H1 (cell line): Measurements from ENCODE around the gene NCAPD2. TPM values are rescaled to one million over a fixed set of nuclear protein-coding genes. Genes with fewer than 3 reads are reported as not detected.
"Not testable (repeated sequence)": the region's sequence is repeated elsewhere in the genome, so short reads cannot be mapped to it uniquely, and the experiment has no call there.

Source experiments
- CTCF ChIA-PET: fragments of 300-600 bp; sonication (Branson Sonifier 250); formaldehyde crosslinking; loops from one replicate; lab custom pipeline; 2021; ENCODE audit not compliant: partially characterized antibody; lab: Charles Lee
- POLR2A ChIA-PET: fragments of 300-600 bp; sonication (Branson Sonifier 250); formaldehyde crosslinking; loops from one replicate; lab custom pipeline; 2021; ENCODE audit warnings: inconsistent platforms; ENCODE audit not compliant: partially characterized antibody; lab: Charles Lee
- DNase-seq, 2 experiments: peaks; one replicate each; pipeline versions ENCODE4 v3.0.0 to v3.0.0-alpha.2; 2010 to 2022; ENCODE audit warnings: low spot score in 2 of 2, low read depth in 1 of 2, mixed read lengths in 1 of 2
- FAIRE-seq: peaks from 2 replicates; lab custom pipeline; 2011; peaks lifted over from hg19 to GRCh38; lab: Jason Lieb, UNC
- H2AFZ ChIP-seq: 2 replicates; pipeline ENCODE4 v1.8.1; 2012; ENCODE audit warnings: low read length, inconsistent platforms
- H2AK5ac ChIP-seq: 2 replicates; pipeline ENCODE4 v1.6.1; 2013; ENCODE audit warnings: low read depth, low read length
- H2BK120ac ChIP-seq: replicated peaks from 2 replicates; pipeline ENCODE3; 2013; ENCODE audit warnings: low read depth, low read length, inconsistent platforms
- H2BK12ac ChIP-seq: 2 replicates; pipeline ENCODE4 v1.6.1; 2013; ENCODE audit warnings: low read depth, low read length
- H2BK15ac ChIP-seq: 2 replicates; pipeline ENCODE4 v1.6.1; 2013; ENCODE audit warnings: low read length
- H2BK20ac ChIP-seq: 2 replicates; pipeline ENCODE4 v1.6.1; 2013; ENCODE audit warnings: low read length
- H2BK5ac ChIP-seq: 2 replicates; pipeline ENCODE4 v1.6.1; 2013; ENCODE audit warnings: low read depth, low read length
- H3K14ac ChIP-seq: 2 replicates; pipeline ENCODE4 v1.6.1; 2013; ENCODE audit warnings: inconsistent platforms; ENCODE audit not compliant: insufficient read length
- H3K18ac ChIP-seq: 2 replicates; pipeline ENCODE4 v1.6.1; 2013; ENCODE audit warnings: low read length; ENCODE audit errors: extremely low read depth
- H3K23ac ChIP-seq: 2 replicates; pipeline ENCODE4 v1.6.1; 2013; ENCODE audit warnings: inconsistent platforms; ENCODE audit not compliant: insufficient read length
- H3K23me2 ChIP-seq: 2 replicates; pipeline ENCODE4 v1.6.1; 2013; ENCODE audit warnings: low read depth, low read length
- H3K27ac ChIP-seq: 2 replicates; pipeline ENCODE4 v1.6.1; 2011; ENCODE audit warnings: low read depth, low read length, inconsistent platforms
- H3K27me3 ChIP-seq, 4 experiments: replicated peaks in 1 of 4; 1 replicate in 1 of 4; 2 replicates in 3 of 4; pipeline versions ENCODE4 v1.6.1 to v1.8.1; 2011 to 2013; ENCODE audit warnings: low read length in 3 of 4, mild to moderate bottlenecking in 3 of 4, inconsistent platforms in 2 of 4, mixed read lengths in 2 of 4, moderate library complexity in 1 of 4; ENCODE audit not compliant: control insufficient read depth in 3 of 4, insufficient read depth in 3 of 4; ENCODE audit errors: extremely low read depth in 1 of 4
- H3K36me3 ChIP-seq, 4 experiments: 2 replicates each; pipeline versions ENCODE4 v1.6.1 to v1.8.1; 2011 to 2013; ENCODE audit warnings: mild to moderate bottlenecking in 4 of 4, low read length in 3 of 4, moderate library complexity in 2 of 4, control low read depth in 1 of 4, inconsistent platforms in 1 of 4; ENCODE audit not compliant: insufficient read depth in 4 of 4, control insufficient read depth in 2 of 4
- H3K4ac ChIP-seq: replicated peaks from 2 replicates; pipeline ENCODE3; 2013; ENCODE audit warnings: low read length, low read depth, mixed read lengths, inconsistent platforms; ENCODE audit not compliant: insufficient read length
- H3K4me1 ChIP-seq, 4 experiments: replicated peaks in 1 of 4; 1 replicate in 1 of 4; 2 replicates in 3 of 4; pipeline versions ENCODE4 v1.6.1 to v1.8.1; 2011 to 2013; ENCODE audit warnings: low read length in 3 of 4, inconsistent platforms in 2 of 4, mixed read lengths in 1 of 4; ENCODE audit not compliant: insufficient read depth in 4 of 4, control insufficient read depth in 3 of 4
- H3K4me2 ChIP-seq, 2 experiments: 2 replicates each; pipeline versions ENCODE4 v1.6.1 to v1.8.1; 2011 to 2013; ENCODE audit warnings: low read depth in 2 of 2, low read length in 2 of 2, control low read depth in 1 of 2, inconsistent platforms in 1 of 2, mild to moderate bottlenecking in 1 of 2; ENCODE audit not compliant: insufficient read depth in 1 of 2
- H3K4me3 ChIP-seq, 4 experiments: fragments of 200-600, 300-600 bp in 1 of 4; sonication (generic), shearing (Covaris generic), sonication (Bioruptor Twin) in 1 of 4; 2 replicates each; pipeline versions ENCODE4 v1.5.1 to v1.8.1; 2011 to 2016; ENCODE audit warnings: low read length in 4 of 4, low read depth in 3 of 4, control low read depth in 2 of 4, inconsistent platforms in 2 of 4, mild to moderate bottlenecking in 2 of 4, mixed read lengths in 1 of 4, moderate library complexity in 1 of 4; ENCODE audit not compliant: insufficient read depth in 2 of 4; ENCODE audit errors: extremely low read depth in 1 of 4
- H3K56ac ChIP-seq: replicated peaks from 2 replicates; pipeline ENCODE3; 2013; ENCODE audit warnings: low read depth, mild to moderate bottlenecking, mixed read lengths, low read length, inconsistent platforms; ENCODE audit not compliant: insufficient read length
- H3K79me1 ChIP-seq: 2 replicates; pipeline ENCODE4 v1.6.1; 2013; ENCODE audit warnings: low read depth, low read length, control low read depth
- H3K79me2 ChIP-seq, 2 experiments: 2 replicates each; pipeline versions ENCODE4 v1.6.1 to v1.8.1; 2012 to 2013; ENCODE audit warnings: low read length in 2 of 2, mild to moderate bottlenecking in 2 of 2, inconsistent platforms in 1 of 2; ENCODE audit not compliant: insufficient read depth in 2 of 2, control insufficient read depth in 1 of 2
- H3K9ac ChIP-seq, 4 experiments: replicated peaks in 1 of 4; 1 replicate in 1 of 4; 2 replicates in 3 of 4; pipeline versions ENCODE4 v1.6.1 to v1.8.1; 2011 to 2013; ENCODE audit warnings: low read depth in 3 of 4, low read length in 3 of 4, control low read depth in 2 of 4, mild to moderate bottlenecking in 2 of 4, moderate library complexity in 2 of 4, inconsistent platforms in 1 of 4; ENCODE audit errors: extremely low read depth in 1 of 4
- H3K9me3 ChIP-seq, 2 experiments: 2 replicates each; pipeline versions ENCODE4 v1.6.1 to v1.8.1; 2012 to 2013; ENCODE audit warnings: mild to moderate bottlenecking in 2 of 2, moderate library complexity in 2 of 2, control low read depth in 1 of 2, inconsistent platforms in 1 of 2, low read depth in 1 of 2, low read length in 1 of 2, mixed read lengths in 1 of 2; ENCODE audit not compliant: insufficient read depth in 2 of 2
- H4K20me1 ChIP-seq, 2 experiments: replicated peaks in 1 of 2; 2 replicates each; pipeline versions ENCODE3 to v1.8.1; 2011 to 2013; ENCODE audit warnings: inconsistent platforms in 2 of 2, low read length in 2 of 2, mild to moderate bottlenecking in 1 of 2; ENCODE audit not compliant: insufficient read depth in 2 of 2, control insufficient read depth in 1 of 2
- H4K5ac ChIP-seq: 2 replicates; pipeline ENCODE4 v1.6.1; 2013; ENCODE audit warnings: low read length, low read depth, mixed read lengths, inconsistent platforms; ENCODE audit not compliant: insufficient read length
- H4K8ac ChIP-seq: 2 replicates; pipeline ENCODE4 v1.8.0; 2013; ENCODE audit warnings: mild to moderate bottlenecking, moderate library complexity, low read length, inconsistent platforms; ENCODE audit not compliant: insufficient read depth; ENCODE audit errors: extremely low read depth
- H4K91ac ChIP-seq: replicated peaks from 2 replicates; pipeline ENCODE3; 2013; ENCODE audit warnings: low read length, mixed read lengths, inconsistent platforms; ENCODE audit not compliant: insufficient read length
- WGBS, 2 experiments: shearing (Covaris generic) in 1 of 2; methylation state at CpG; one replicate each; pipeline versions ENCODE4 v1.1.6 to v1.1.7; 2013 to 2015; ENCODE audit warnings: low lambda C conversion rate in 2 of 2, mixed read lengths in 2 of 2, inconsistent platforms in 1 of 2, low coverage in 1 of 2, missing lambda C conversion rate in 1 of 2; ENCODE audit not compliant: insufficient replicate concordance in 2 of 2, insufficient coverage in 1 of 2, insufficient read length in 1 of 2; ENCODE audit errors: extremely low coverage in 1 of 2, missing lambda C conversion rate in 1 of 2; 5-methylcytosine and 5-hydroxymethylcytosine counted together
- polyA plus RNA-seq, 7 experiments: library from polyadenylated mRNA; depleted of rRNA in 3 of 7; stranded (reverse) in 5 of 7; unstranded in 2 of 7; fragments of >200 nt in 5 of 7; fragments of 200-250 nt in 2 of 7; gene quantifications; 1 replicate in 5 of 7; 2 replicates in 1 of 7; 4 replicates in 1 of 7; pipeline versions ENCODE4 v1.2.1 to v1.2.3, GENCODE V29; 2011 to 2013; ENCODE audit warnings: missing spikeins in 2 of 7, mixed read lengths in 2 of 7
- total RNA-seq: library from RNA; stranded (reverse); fragmentation: NEBNext Ultra II Directional; extraction: Animal tissue kit (Norgen Biotek cat#: 25700); gene quantifications from 2 replicates; pipeline ENCODE4 v1.2.1, GENCODE V29; 2021

NCAPD2 gene
- total and polyA plus RNA-seq, 2 of the 8 experiments (the other 6 are each of a cell fraction or from before 2014, with no cell fraction given) = 55.8 to 132 TPM

DNA sequence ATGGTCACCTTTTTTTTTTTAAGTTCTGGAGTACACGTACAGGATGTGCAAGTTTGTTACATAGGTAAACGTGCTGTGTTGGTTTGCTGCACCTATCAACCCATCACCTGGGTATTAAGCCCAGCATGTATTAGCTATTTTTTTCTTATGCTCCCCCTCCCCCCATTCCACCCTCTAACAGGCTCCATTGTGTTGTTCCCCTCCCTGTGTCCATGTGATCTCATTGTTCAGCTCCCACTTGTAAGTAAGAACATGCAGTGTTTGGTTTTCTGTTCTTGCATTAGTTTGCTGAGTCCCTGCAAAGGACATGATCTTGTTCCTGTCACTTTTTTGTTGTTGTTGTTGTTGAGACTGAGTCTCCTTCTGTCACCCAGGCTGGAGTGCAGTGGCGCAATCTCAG lies 3.4 kb downstream of the NCAPD2 start:
- not testable (repeated sequence) for H4K20me1 ChIP-seq, H3K79me1 ChIP-seq, H3K56ac ChIP-seq, H2BK120ac ChIP-seq, H4K8ac ChIP-seq, H3K27ac ChIP-seq, H3K23ac ChIP-seq, DNase-seq, H3K9me3 ChIP-seq, H3K4me1 ChIP-seq, H2BK5ac ChIP-seq, H3K4me3 ChIP-seq, H2AK5ac ChIP-seq, H3K4me2 ChIP-seq, H2AFZ ChIP-seq, H3K18ac ChIP-seq, H3K4ac ChIP-seq, H2BK15ac ChIP-seq, H4K91ac ChIP-seq, H3K14ac ChIP-seq, H3K23me2 ChIP-seq, H4K5ac ChIP-seq, H3K27me3 ChIP-seq, FAIRE-seq, H2BK20ac ChIP-seq, H3K9ac ChIP-seq, H2BK12ac ChIP-seq
- WGBS, 2 experiments = 71% methylated on average over 3 of the region's 3 CpGs; no CpG with 5 or more reads in 1 of the 2 experiments
- POLR2A ChIA-PET = interaction anchor here (0.6 to 1.7 kb wide), 8 partner anchors 8 to 92 kb away, joined by 3 to 6 read pairs (median 4); partner anchors contain the start of genes GAPDH and VAMP1
- Histone ChIP-seq H3K36me3 (peaks cover 7 to 48% (median 31%) of the 10 kb centered on the region in 4 experiments; a peak in 7 of 8 replicates), H3K79me2 (peaks cover 0 to 46% of the 10 kb centered on the region in 2 experiments; a peak in 3 of 4 replicates)
- CTCF ChIA-PET = interaction anchor here (0.9 to 1.7 kb wide), 3 partner anchors 10 to 171 kb away, joined by 3 to 5 read pairs (median 3); no protein-coding TSS in a partner anchor
